ENCODE measurements around the gene OSBPL1A.

OSBPL1A gene

DNA sequence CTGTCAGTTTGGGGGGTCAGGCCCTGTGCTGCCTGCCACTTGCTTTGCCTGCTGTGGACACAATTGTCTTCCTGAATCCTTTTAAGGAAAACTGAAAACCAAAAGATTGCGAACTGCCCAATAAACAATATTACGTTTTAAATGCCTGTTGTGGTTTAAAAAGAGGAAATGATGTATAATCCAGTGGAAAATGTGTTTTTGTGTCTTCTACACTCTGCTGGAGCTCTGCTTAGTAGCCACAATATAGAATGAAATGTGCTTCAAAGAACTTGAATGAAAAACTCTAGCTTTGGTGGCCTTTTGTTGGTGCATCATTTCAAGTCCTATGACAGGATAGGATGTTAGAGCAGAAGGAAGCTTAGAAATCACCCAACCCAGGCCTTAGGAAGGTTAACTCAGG lies 282.0 kb downstream of the OSBPL1A start:
- no peak for DNase-seq

GRCh38 chr18:24114924-24115549 lies 282.6 kb downstream of the OSBPL1A start:
- no peak for DNase-seq

- no peak for DNase-seq
Measured at GRCh38 chr18:24112874-24113615, 284.6 kb downstream of the OSBPL1A start.

DNA sequence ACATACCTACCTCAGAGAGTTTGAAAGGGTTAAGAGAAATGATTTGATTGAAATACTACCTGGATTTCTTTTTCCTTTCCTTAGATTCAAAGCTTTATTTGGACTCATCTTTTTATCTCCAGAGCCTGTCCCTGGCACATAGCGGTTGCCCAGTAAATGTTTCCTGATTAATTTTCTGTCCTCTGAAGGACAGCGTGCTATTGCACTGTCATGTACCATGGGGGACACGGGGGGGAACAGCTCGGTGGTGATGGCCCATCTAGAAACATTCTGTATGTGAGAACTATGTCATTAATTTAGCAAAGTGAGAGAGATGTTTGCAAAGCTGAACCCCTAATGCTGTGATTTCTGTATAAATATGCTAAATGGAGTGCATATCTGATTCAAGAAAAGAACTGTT lies 285.2 kb downstream of the OSBPL1A start:
- DNase-seq, result no peak

Data from stimulated activated CD4-positive, alpha-beta T cell treated with anti-CD3 and anti-CD28 coated beads, Interleukin-2, amount 100 ng/mL, for 24 hours (primary cell).